HL-60 (cell line): Measurements from ENCODE around the gene HERC4.

ENCODE experiments used
- DNase-seq, 2 experiments: peaks; one replicate each; pipeline ENCODE4 v3.0.0-alpha.2; 2010 to 2020; ENCODE audit warnings: low read depth in 1 of 2, low spot score in 1 of 2
- H3K27ac ChIP-seq: fragments of 250-450 bp; sonication (Bioruptor Pico); replicated peaks from 2 replicates; pipeline ENCODE4 v1.5.1; 2020; ENCODE audit warnings: mild to moderate bottlenecking, moderate library complexity
- H3K27me3 ChIP-seq: fragments of 250-450 bp; sonication (Bioruptor Pico); 2 replicates; pipeline ENCODE4 v1.5.1; 2021; ENCODE audit warnings: mild to moderate bottlenecking, moderate library complexity; ENCODE audit not compliant: insufficient read depth, poor library complexity, severe bottlenecking
- H3K4me3 ChIP-seq: replicated peaks from 2 replicates; pipeline ENCODE4 v1.5.1; 2011; ENCODE audit warnings: mild to moderate bottlenecking, control low read depth, low read length; ENCODE audit not compliant: insufficient read depth
- CTCF ChIP-seq: IDR thresholded peaks from one replicate; pipeline ENCODE4 v1.5.1; 2011; ENCODE audit warnings: low read length, control low read depth, inconsistent platforms; ENCODE audit not compliant: insufficient read depth
- GABPA ChIP-seq: IDR thresholded peaks from 2 replicates; pipeline ENCODE4 v1.6.1; 2012; ENCODE audit warnings: low read depth
- POLR2AphosphoS5 ChIP-seq: IDR thresholded peaks from 2 replicates; pipeline ENCODE4 v1.6.1; 2012; ENCODE audit warnings: low read depth
- REST ChIP-seq: IDR thresholded peaks from 2 replicates; pipeline ENCODE4 v1.6.1; 2012; ENCODE audit warnings: low read depth; ENCODE audit not compliant: insufficient replicate concordance
- SPI1 ChIP-seq: IDR thresholded peaks from 2 replicates; pipeline ENCODE4 v1.6.1; 2012; ENCODE audit warnings: low read depth, mild to moderate bottlenecking, borderline replicate concordance

HERC4 gene

GRCh38 chr10:67943917-67944316 is 131.2 kb downstream of the HERC4 start:
- Histone ChIP-seq H3K4me3 (no peak overlapping the region), H3K27ac (no peak overlapping the region), H3K27me3 (no peaks in the 10 kb centered on the region)
- DNase-seq, result no peak
- TF ChIP-seq SPI1 (no peak), CTCF (no peak), GABPA (no peak), POLR2AphosphoS5 (no peak), REST (no peak)

- no peak for TF ChIP-seq REST
- no peak for TF ChIP-seq CTCF
- TF ChIP-seq POLR2AphosphoS5, result no peak
- TF ChIP-seq GABPA, result no peak
- TF ChIP-seq SPI1, result no peak
- Histone ChIP-seq H3K27ac (no peak overlapping the region), H3K27me3 (no peaks in the 10 kb centered on the region), H3K4me3 (no peak overlapping the region)
- DNase-seq, result no peak
Measured at GRCh38 chr10:67936416-67936815, 138.7 kb downstream of the HERC4 start.

GRCh38 chr10:67935223-67935622 is 139.9 kb downstream of the HERC4 start:
- DNase-seq, result no peak
- TF ChIP-seq SPI1, result no peak
- no peak for TF ChIP-seq GABPA
- TF ChIP-seq REST, result no peak
- no peak for TF ChIP-seq CTCF
- TF ChIP-seq POLR2AphosphoS5, result no peak

More at GRCh38 chr10:67935223-67935622, 139.9 kb downstream of the HERC4 start:
- Histone ChIP-seq H3K4me3 (no peak overlapping the region), H3K27me3 (no peaks in the 10 kb centered on the region), H3K27ac (no peak overlapping the region)
